Measurements from ENCODE around the gene MMP17. TPM values are rescaled to one million over a fixed set of nuclear protein-coding genes. Genes with fewer than 3 reads are reported as not detected.

MMP17 gene
- total RNA-seq, 3 donors from 2014 or later, result 1.1 to 5.3 (median 1.4) TPM

GRCh38 chr12:131800594-131801135 lies 27.5 kb upstream of the MMP17 start:
- ATAC-seq (no peak), DNase-seq (no peak)
- H3K4me1 ChIP-seq (ENCODE audit: low read depth), result peaks cover 6% of the 10 kb centered on the region
- peaks cover 4% of the 10 kb centered on the region for H3K36me3 ChIP-seq (ENCODE audit: low read depth)
- intact Hi-C loops (cut with DNase I, micrococcal nuclease), result no loop called here
- H3K9me3 ChIP-seq, result no peaks in the 10 kb centered on the region
- no peak overlapping the region for H3K4me3 ChIP-seq
- TF ChIP-seq, protein P1, sequence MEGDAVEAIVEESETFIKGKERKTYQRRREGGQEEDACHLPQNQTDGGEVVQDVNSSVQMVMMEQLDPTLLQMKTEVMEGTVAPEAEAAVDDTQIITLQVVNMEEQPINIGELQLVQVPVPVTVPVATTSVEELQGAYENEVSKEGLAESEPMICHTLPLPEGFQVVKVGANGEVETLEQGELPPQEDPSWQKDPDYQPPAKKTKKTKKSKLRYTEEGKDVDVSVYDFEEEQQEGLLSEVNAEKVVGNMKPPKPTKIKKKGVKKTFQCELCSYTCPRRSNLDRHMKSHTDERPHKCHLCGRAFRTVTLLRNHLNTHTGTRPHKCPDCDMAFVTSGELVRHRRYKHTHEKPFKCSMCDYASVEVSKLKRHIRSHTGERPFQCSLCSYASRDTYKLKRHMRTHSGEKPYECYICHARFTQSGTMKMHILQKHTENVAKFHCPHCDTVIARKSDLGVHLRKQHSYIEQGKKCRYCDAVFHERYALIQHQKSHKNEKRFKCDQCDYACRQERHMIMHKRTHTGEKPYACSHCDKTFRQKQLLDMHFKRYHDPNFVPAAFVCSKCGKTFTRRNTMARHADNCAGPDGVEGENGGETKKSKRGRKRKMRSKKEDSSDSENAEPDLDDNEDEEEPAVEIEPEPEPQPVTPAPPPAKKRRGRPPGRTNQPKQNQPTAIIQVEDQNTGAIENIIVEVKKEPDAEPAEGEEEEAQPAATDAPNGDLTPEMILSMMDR (IDR thresholded peaks at IDR 0.05), result no peak

DNA sequence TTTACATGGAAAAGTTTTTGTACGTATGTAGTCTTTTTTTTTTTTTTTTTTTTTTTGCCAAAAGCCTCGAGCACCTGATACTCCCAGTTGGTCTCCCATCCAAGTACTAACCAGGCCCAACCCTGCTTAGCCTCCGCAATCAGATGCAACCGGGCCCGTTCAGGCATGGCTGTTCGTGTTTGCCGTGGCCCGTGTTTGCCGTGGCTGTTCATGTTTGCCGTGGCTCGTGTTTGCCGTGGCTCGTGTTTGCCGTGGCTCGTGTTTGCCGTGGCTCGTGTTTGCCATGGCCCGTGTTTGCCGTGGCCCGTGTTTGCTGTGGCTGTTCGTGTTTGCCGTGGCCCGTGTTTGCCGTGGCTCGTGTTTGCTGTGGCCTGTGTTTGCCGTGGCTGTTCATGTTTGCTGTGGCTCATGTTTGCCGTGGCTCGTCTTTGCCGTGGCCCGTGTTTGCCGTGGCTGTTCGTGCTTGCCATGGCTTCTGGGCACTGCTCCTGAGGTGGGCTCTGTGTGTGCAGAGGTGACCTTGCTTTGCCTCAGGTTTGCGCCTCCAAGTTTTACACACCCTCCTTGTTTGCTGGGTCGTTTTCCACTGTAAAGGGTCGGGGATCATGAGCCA lies 26.8 kb upstream of the MMP17 start:
- intact Hi-C loops (cut with DNase I, micrococcal nuclease), result no loop called here
- Histone ChIP-seq H3K36me3 (ENCODE audit: low read depth) (peaks cover 4% of the 10 kb centered on the region), H3K4me3 (no peak overlapping the region), H3K9me3 (no peaks in the 10 kb centered on the region), H3K4me1 (ENCODE audit: low read depth) (peaks cover 6% of the 10 kb centered on the region)
- ATAC-seq, result no peak
- TF ChIP-seq, protein P1 (IDR thresholded peaks at IDR 0.05), result no peak
- DNase-seq, result no peak

DNA sequence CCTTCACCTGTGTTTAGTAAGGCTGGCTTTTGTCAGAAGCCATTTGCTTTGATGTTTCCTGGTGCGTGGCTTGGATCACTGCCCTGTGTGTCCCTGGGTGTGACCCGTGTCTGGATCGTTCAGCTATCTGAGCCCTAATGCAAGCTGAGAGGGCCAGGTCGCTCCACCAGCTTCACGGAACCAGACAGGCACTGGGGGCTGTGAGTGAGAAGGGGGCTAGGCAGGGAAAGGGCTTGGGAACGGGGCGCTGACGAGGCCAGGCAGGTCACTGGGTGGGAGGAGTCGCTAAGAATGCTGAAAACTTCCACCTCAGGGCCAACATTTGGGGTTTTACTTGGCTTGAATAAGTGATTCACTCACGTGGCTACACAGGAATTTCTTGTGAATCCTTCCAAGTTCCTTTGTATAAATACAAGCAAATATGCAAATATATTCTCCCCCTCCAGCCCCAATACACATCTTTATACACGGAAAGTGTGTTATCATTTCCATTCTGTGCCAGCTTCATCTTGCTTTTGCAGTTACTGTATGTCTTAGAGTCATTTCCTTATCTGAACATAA lies 24.2 kb upstream of the MMP17 start:
- Histone ChIP-seq H3K4me1 (ENCODE audit: low read depth) (peaks cover 6% of the 10 kb centered on the region), H3K36me3 (ENCODE audit: low read depth) (no peaks in the 10 kb centered on the region), H3K4me3 (no peak overlapping the region), H3K9me3 (no peaks in the 10 kb centered on the region)
- intact Hi-C loops (cut with DNase I, micrococcal nuclease), result no loop called here
- ATAC-seq, result peak; percentile 56
- TF ChIP-seq, protein P1 (IDR thresholded peaks at IDR 0.05), result no peak
- DNase-seq, result peak in 2 of 3 donors; percentile 43 to 49

DNA sequence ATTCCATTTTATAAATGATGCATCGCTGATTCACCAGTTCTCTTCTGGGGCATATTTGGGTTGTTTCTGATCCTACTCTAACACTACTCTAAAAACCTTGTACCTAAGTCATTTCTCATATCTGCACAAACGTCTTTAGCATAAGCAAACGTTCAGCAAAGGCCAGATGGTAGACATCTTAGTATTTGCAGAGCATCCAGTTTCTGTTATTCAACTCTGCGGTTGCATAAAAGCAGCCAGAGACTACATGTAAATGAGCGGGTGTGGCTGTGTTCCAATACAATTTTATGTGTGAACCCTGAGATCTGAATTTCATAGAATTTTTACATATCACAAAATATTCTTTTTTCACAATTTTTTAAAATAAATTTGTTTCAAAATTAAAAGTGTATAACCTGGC lies 22.8 kb upstream of the MMP17 start:
- Histone ChIP-seq H3K4me1 (ENCODE audit: low read depth) (peaks cover 6% of the 10 kb centered on the region), H3K9me3 (no peaks in the 10 kb centered on the region), H3K4me3 (no peak overlapping the region), H3K36me3 (ENCODE audit: low read depth) (no peaks in the 10 kb centered on the region)
- ATAC-seq (no peak), DNase-seq (no peak)
- TF ChIP-seq, protein P1 (IDR thresholded peaks at IDR 0.05), result no peak
- intact Hi-C loops (cut with DNase I, micrococcal nuclease), result no loop called here

GRCh38 chr12:131806674-131807073 lies 21.5 kb upstream of the MMP17 start:
- DNase-seq (no peak), ATAC-seq (no peak)
- intact Hi-C loops (cut with DNase I, micrococcal nuclease), result no loop called here
- Histone ChIP-seq H3K36me3 (ENCODE audit: low read depth) (no peaks in the 10 kb centered on the region), H3K4me3 (no peak overlapping the region), H3K9me3 (no peaks in the 10 kb centered on the region), H3K4me1 (ENCODE audit: low read depth) (peaks cover 6% of the 10 kb centered on the region)
- TF ChIP-seq, protein P1 (IDR thresholded peaks at IDR 0.05), result no peak
